ENCODE data around the gene SPATS2. TPM values are rescaled to one million over a fixed set of nuclear protein-coding genes. Genes with fewer than 3 reads are reported as not detected.

SPATS2 gene
- total RNA-seq, 1 donor from 2014 or later, result 11.4 TPM

GRCh38 chr12:49335955-49336644, 31.2 kb upstream of the SPATS2 start:
- intact Hi-C loops (cut with micrococcal nuclease), result no loop called here

- intact Hi-C loops (cut with micrococcal nuclease), result loop anchor here (1.0 kb wide), 5 partner anchors 10 to 72 kb away; partner anchors contain the start of gene TUBA1C
Measured at GRCh38 chr12:49336645-49337584, 30.3 kb upstream of the SPATS2 start, which contains the start of gene C1QL4. C1QL4 (minus strand) TSS chr12:49337188; CDS start chr12:49336477, 711 bp downstream.

- intact Hi-C loops (cut with micrococcal nuclease), result no loop called here
Measured at GRCh38 chr12:49338830-49339463, 28.3 kb upstream of the SPATS2 start.

GRCh38 chr12:49339464-49339861, 27.8 kb upstream of the SPATS2 start:
- intact Hi-C loops (cut with micrococcal nuclease), result no loop called here

- intact Hi-C loops (cut with micrococcal nuclease), result loop anchor here (5.0 kb wide), 2 partner anchors 248 to 358 kb away; partner anchors contain the start of gene DHH
Measured at GRCh38 chr12:49340095-49340870, 27.0 kb upstream of the SPATS2 start.

GRCh38 chr12:49340971-49341776, 26.1 kb upstream of the SPATS2 start:
- intact Hi-C loops (cut with micrococcal nuclease), result loop anchor here (5.0 kb wide), 2 partner anchors 249 to 359 kb away; partner anchors contain the start of gene DHH

- intact Hi-C loops (cut with micrococcal nuclease), result loop anchor here (1.0 to 5.0 kb wide), 4 partner anchors 18 to 359 kb away; partner anchors contain the start of genes DHH and TROAP
Measured at GRCh38 chr12:49341777-49342065, 25.5 kb upstream of the SPATS2 start.

- intact Hi-C loops (cut with micrococcal nuclease), result loop anchor here (1.0 to 5.0 kb wide), 4 partner anchors 19 to 360 kb away; partner anchors contain the start of genes DHH and TROAP
Measured at GRCh38 chr12:49342066-49342913, 25.0 kb upstream of the SPATS2 start.

GRCh38 chr12:49342914-49343731, 24.1 kb upstream of the SPATS2 start:
- intact Hi-C loops (cut with micrococcal nuclease), result loop anchor here (1.0 to 5.0 kb wide), 4 partner anchors 20 to 361 kb away; partner anchors contain the start of genes DHH and TROAP

- intact Hi-C loops (cut with micrococcal nuclease), result loop anchor here (5.0 kb wide), 2 partner anchors 252 to 362 kb away; partner anchors contain the start of gene DHH
Measured at GRCh38 chr12:49344486-49345050, 22.7 kb upstream of the SPATS2 start.

- intact Hi-C loops (cut with micrococcal nuclease), result no loop called here
Measured at GRCh38 chr12:49345051-49345824, 22.0 kb upstream of the SPATS2 start.

GRCh38 chr12:49345825-49346658, 21.2 kb upstream of the SPATS2 start:
- intact Hi-C loops (cut with micrococcal nuclease), result loop anchor here (2.0 kb wide), 1 partner anchor 21 kb away; the partner anchor contains the start of gene SPATS2

- intact Hi-C loops (cut with micrococcal nuclease), result loop anchor here (1.0 to 2.0 kb wide), 3 partner anchors 9 to 58 kb away; partner anchors contain the start of genes C1QL4 and SPATS2
Measured at GRCh38 chr12:49346659-49347310, 20.5 kb upstream of the SPATS2 start, which contains the start of gene DNAJC22. DNAJC22 (plus strand) TSS chr12:49346888; CDS start chr12:49348873, 1,985 bp downstream.

- intact Hi-C loops (cut with micrococcal nuclease), result loop anchor here (1.0 to 2.0 kb wide), 3 partner anchors 10 to 59 kb away; partner anchors contain the start of genes C1QL4 and SPATS2
Measured at GRCh38 chr12:49347311-49348193, 19.7 kb upstream of the SPATS2 start.

Measured in T-helper 1 cell treated with Interleukin-12 subunit alpha and Interleukin-12 subunit beta and Interleukin-4 antibody, amounts not matched to agents 30 ng/mL and 1 ng/mL, for 36 hours (primary cell).